ENCODE data around the gene SZT2. TPM values are rescaled to one million over a fixed set of nuclear protein-coding genes. Genes with fewer than 3 reads are reported as not detected.
A peak's percentile ranks its signal among the peaks of the same experiment; 100 is the strongest.

SZT2 gene
- total and polyA plus RNA-seq, 2 of the 13 experiments (the other 11 are each of a cell fraction or from before 2014, with no cell fraction given) = 8.0 to 8.8 TPM

DNA sequence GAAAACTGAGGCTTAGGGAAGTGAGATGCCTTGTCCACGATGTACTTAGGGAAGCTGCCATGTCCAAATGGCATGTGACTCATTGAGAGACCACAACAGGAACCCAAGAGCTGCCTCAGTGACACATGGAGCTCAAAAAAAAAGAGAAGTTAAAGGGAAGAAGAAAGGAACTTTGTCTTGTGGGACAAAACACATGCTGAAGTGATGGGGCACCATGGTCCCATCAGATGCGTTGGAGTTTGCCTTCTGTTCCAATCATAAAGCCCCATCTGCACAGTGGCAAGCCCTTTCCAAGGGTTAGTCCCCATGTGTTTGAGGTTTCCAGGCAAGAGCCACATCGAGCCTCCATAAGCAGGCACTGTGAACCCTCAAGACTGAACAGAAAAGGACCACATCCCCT lies 8.1 kb upstream of the SZT2 start:
- Histone ChIP-seq H3K4me1 (ENCODE audit: insufficient read depth, low read length) (peaks cover 15% of the 10 kb centered on the region), H3K9me3 (ENCODE audit: low read length) (no peaks in the 10 kb centered on the region), H2AFZ (ENCODE audit: low read length) (no peak overlapping the region), H3K4me3 (replicated peaks in 1 of 3; ENCODE audit: insufficient read depth in 1 of 3, low read depth in 2 of 3, low read length in 3 of 3) (no peak overlapping the region), H4K20me1 (ENCODE audit: insufficient read depth, low read length) (no peaks in the 10 kb centered on the region), H3K79me2 (ENCODE audit: insufficient read depth, low read length) (no peaks in the 10 kb centered on the region), H3K27me3 (ENCODE audit: control insufficient read depth in 1 of 2, insufficient read depth in 2 of 2, low read length in 2 of 2) (no peaks in the 10 kb centered on the region), H3K27ac (ENCODE audit: extremely low read length, insufficient read depth, low read length) (no peak overlapping the region), H3K4me2 (ENCODE audit: low read depth, low read length) (0 out of 2 replicates have a peak overlapping the region, but pooled peaks have one; percentile 6), H3K36me3 (replicated peaks in 1 of 2; ENCODE audit: control insufficient read depth in 1 of 2, insufficient read depth in 2 of 2, low read length in 2 of 2) (peaks cover 16 to 42% of the 10 kb centered on the region in 2 experiments), H3K9ac (ENCODE audit: insufficient read depth, low read depth, low read length) (no peak overlapping the region)
- TF ChIP-seq RBM22 (optimal IDR thresholded peaks at IDR 0.05; ENCODE audit: low read length) (peak; percentile 52), SOX5 (CRISPR knock-in tag; IDR thresholded peaks at IDR 0.05; ENCODE audit: borderline replicate concordance) (no peak)
- CTCF ChIA-PET (ENCODE audit: low intra/inter-chr PET ratio, low total read pairs) = no interaction called here
- FAIRE-seq (no peak), ATAC-seq (no peak), DNase-seq (ENCODE audit: low spot score) (no peak)
- in situ Hi-C loops (cut with HindIII; ENCODE audit: extremely low pct_ligation_motif_present, low pct_unique_long_range_greater_than_20kb) = no loop called here
- intact Hi-C loops (cut with micrococcal nuclease; ENCODE audit: unreplicated experiment) = no loop called here
- BruUV-seq (replicated peaks) = no TSS peak
- POLR2A ChIA-PET = interaction anchor here (1.2 to 2.4 kb wide), 2 partner anchors 8 to 13 kb away, joined by 3 to 7 read pairs; partner anchors contain the start of gene ELOVL1
- 89% methylated on average over 3 of the region's 3 CpGs for WGBS (ENCODE audit: low lambda C conversion rate)

DNA sequence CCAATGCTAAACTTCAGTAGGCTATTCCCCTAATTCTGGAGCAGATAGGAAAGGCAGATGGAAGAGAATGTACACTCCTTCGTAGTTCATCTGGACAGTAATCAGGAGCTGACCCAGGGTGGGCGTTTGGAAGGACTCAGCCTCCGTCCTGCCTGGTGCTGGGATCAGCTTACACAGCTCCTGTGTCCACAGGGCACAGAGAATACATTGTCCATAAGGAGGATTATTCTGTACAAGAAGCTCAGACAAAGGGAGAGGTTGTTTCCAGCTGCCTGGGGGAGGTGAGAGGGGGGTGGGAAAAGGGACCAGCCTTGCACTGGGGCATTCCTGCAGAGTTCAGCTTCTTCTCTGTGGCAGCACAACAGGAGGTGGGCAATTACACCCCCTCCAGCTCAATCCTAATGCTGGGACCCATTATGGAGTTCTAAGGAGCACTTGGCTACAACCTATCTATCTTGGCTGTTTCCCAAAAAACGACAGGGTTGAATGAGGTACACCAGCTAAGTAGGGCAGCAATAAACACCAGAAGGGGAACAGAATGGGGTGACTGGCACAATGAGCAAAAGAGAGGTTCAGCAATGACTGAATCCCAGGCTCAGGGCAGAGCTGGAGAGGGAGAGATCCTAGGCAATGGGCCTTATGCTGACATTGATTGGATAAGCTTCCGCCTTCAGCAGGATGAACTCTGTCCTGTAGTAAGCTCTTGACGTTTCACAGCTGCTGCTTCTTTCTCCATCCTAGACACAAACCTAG lies 7.5 kb upstream of the SZT2 start:
- H3K9ac ChIP-seq (ENCODE audit: insufficient read depth, low read depth, low read length) = no peak overlapping the region
- no peaks in the 10 kb centered on the region for H3K79me2 ChIP-seq (ENCODE audit: insufficient read depth, low read length)
- in situ Hi-C loops (cut with HindIII; ENCODE audit: extremely low pct_ligation_motif_present, low pct_unique_long_range_greater_than_20kb) = no loop called here
- H3K4me3 ChIP-seq (replicated peaks in 1 of 3; ENCODE audit: insufficient read depth in 1 of 3, low read depth in 2 of 3, low read length in 3 of 3) = no peak overlapping the region
- peak; percentile 50 for ATAC-seq
- TF ChIP-seq RARG (CRISPR knock-in tag; IDR thresholded peaks at IDR 0.05; ENCODE audit: low read depth) (no peak), MBNL3 (CRISPR knock-in tag; conservative IDR thresholded peaks at IDR 0.05) (no peak), RBM22 (optimal IDR thresholded peaks at IDR 0.05; ENCODE audit: low read length) (peak; percentile 0), XRCC5 (optimal IDR thresholded peaks at IDR 0.05; ENCODE audit: low read length) (peak; percentile 42)
- peaks cover 18 to 47% of the 10 kb centered on the region in 2 experiments for H3K36me3 ChIP-seq (replicated peaks in 1 of 2; ENCODE audit: control insufficient read depth in 1 of 2, insufficient read depth in 2 of 2, low read length in 2 of 2)
- H3K27me3 ChIP-seq (ENCODE audit: control insufficient read depth in 1 of 2, insufficient read depth in 2 of 2, low read length in 2 of 2) = no peaks in the 10 kb centered on the region
- DNase-seq (ENCODE audit: low spot score) = no peak
- CTCF ChIA-PET (ENCODE audit: low intra/inter-chr PET ratio, low total read pairs) = no interaction called here
- FAIRE-seq = no peak
- H3K9me3 ChIP-seq (ENCODE audit: low read length) = no peaks in the 10 kb centered on the region
- POLR2A ChIA-PET = interaction anchor here (0.9 to 2.4 kb wide), 3 partner anchors 9 to 155 kb away, joined by 3 to 7 read pairs (median 4); partner anchors contain the start of gene ELOVL1
- H3K27ac ChIP-seq (ENCODE audit: extremely low read length, insufficient read depth, low read length) = no peak overlapping the region
- WGBS (ENCODE audit: low lambda C conversion rate) = 57% methylated on average over 3 of the region's 6 CpGs
- H2AFZ ChIP-seq (ENCODE audit: low read length) = no peak overlapping the region
- H3K4me2 ChIP-seq (ENCODE audit: low read depth, low read length) = 0 out of 2 replicates have a peak overlapping the region, but pooled peaks have one; percentile 6
- intact Hi-C loops (cut with micrococcal nuclease; ENCODE audit: unreplicated experiment) = no loop called here
- no TSS peak for BruUV-seq (replicated peaks)
- no peaks in the 10 kb centered on the region for H4K20me1 ChIP-seq (ENCODE audit: insufficient read depth, low read length)
- H3K4me1 ChIP-seq (ENCODE audit: insufficient read depth, low read length) = peaks cover 15% of the 10 kb centered on the region
